Sciatic nerve (tissue), 2 donors: Measurements from ENCODE around the gene NOP10. TPM values are rescaled to one million over a fixed set of nuclear protein-coding genes. Genes with fewer than 3 reads are reported as not detected.
"Not testable (repeated sequence)": the region's sequence is repeated elsewhere in the genome, so short reads cannot be mapped to it uniquely, and the experiment has no call there.

Source experiments
- ATAC-seq: fragments of 200-7000 bp; cut with Tn5 transposase; one replicate; pipeline ENCODE4 v1.9.1; 2020; ENCODE audit warnings: mild to moderate bottlenecking, moderate library complexity
- DNase-seq: peaks from one replicate; pipeline ENCODE4 v3.0.0-alpha.2; 2020; ENCODE audit warnings: low spot score
- intact Hi-C: fragments of 100-400 bp; cut with DNase I; formaldehyde crosslinking; loops from one replicate; pipeline ENCODE4 v1.14.2; 2022
- total RNA-seq: library from RNA; stranded (reverse); fragmentation: NEBNext Ultra II Directional; extraction: Animal tissue kit (Norgen Biotek cat#: 25700); gene quantifications from one replicate; pipeline ENCODE4 v1.2.1, GENCODE V29; 2021
- donor health status: DM: no; HTN: no; CAD: no.
- donor health status: DM: no; HTN: no; CAD: no.

The NOP10 gene
- total RNA-seq, 1 donor from 2014 or later: 90.2 TPM

- intact Hi-C loops: no loop called here
Measured at GRCh38 chr15:34361278-34361677, 18.3 kb upstream of the NOP10 start.

GRCh38 chr15:34360298-34360697 is 17.4 kb upstream of the NOP10 start:
- no peak for ATAC-seq
- intact Hi-C loops: no loop called here
- DNase-seq: no peak

More at GRCh38 chr15:34361278-34361677, 18.3 kb upstream of the NOP10 start:
- DNase-seq (no peak), ATAC-seq (no peak)

- DNase-seq (no peak), ATAC-seq (no peak)
Measured at GRCh38 chr15:34359416-34359815, 16.5 kb upstream of the NOP10 start.

GRCh38 chr15:34358948-34359347 is 16.0 kb upstream of the NOP10 start:
- DNase-seq (no peak), ATAC-seq (no peak)

More at GRCh38 chr15:34359416-34359815, 16.5 kb upstream of the NOP10 start:
- intact Hi-C loops: no loop called here

GRCh38 chr15:34358367-34358766 is 15.4 kb upstream of the NOP10 start:
- ATAC-seq (no peak), DNase-seq (no peak)
- intact Hi-C loops: no loop called here

More at GRCh38 chr15:34358948-34359347, 16.0 kb upstream of the NOP10 start:
- intact Hi-C loops: no loop called here

- intact Hi-C loops: no loop called here
Measured at GRCh38 chr15:34357653-34358052, 14.7 kb upstream of the NOP10 start.

GRCh38 chr15:34355241-34355640 is 12.3 kb upstream of the NOP10 start:
- intact Hi-C loops: no loop called here
- DNase-seq: no peak
- no peak for ATAC-seq

More at GRCh38 chr15:34357653-34358052, 14.7 kb upstream of the NOP10 start:
- ATAC-seq (no peak), DNase-seq (no peak)

GRCh38 chr15:34354286-34354685 is 11.3 kb upstream of the NOP10 start:
- intact Hi-C loops: no loop called here
- DNase-seq: no peak
- ATAC-seq: no peak

- DNase-seq (no peak), ATAC-seq (no peak)
- intact Hi-C loops: no loop called here
Measured at GRCh38 chr15:34353627-34354026, 10.7 kb upstream of the NOP10 start.

- intact Hi-C loops, ATAC-seq, DNase-seq: not testable (repeated sequence)
Measured at GRCh38 chr15:34352996-34353395, 10.1 kb upstream of the NOP10 start.

GRCh38 chr15:34349769-34350168 is 6.8 kb upstream of the NOP10 start:
- DNase-seq: no peak
- no peak for ATAC-seq
- intact Hi-C loops: no loop called here

GRCh38 chr15:34348735-34349300 is 5.9 kb upstream of the NOP10 start:
- ATAC-seq: no peak
- intact Hi-C loops: no loop called here
- DNase-seq: no peak

GRCh38 chr15:34347951-34348638 is 5.2 kb upstream of the NOP10 start:
- intact Hi-C loops: no loop called here
- no peak for ATAC-seq
- DNase-seq: no peak

GRCh38 chr15:34342213-34342736 is 661 bp downstream of the NOP10 start:
- ATAC-seq: peak; percentile 1
- intact Hi-C loops, DNase-seq: not testable (repeated sequence)

GRCh38 chr15:34341381-34342212 is 1.3 kb downstream of the NOP10 start:
- intact Hi-C loops: no loop called here
- ATAC-seq (no peak), DNase-seq (no peak)

- intact Hi-C loops: no loop called here
- DNase-seq: no peak
- ATAC-seq: no peak
Measured at GRCh38 chr15:34339946-34340345, 3.0 kb downstream of the NOP10 start.

GRCh38 chr15:34338347-34338746 is 4.6 kb downstream of the NOP10 start:
- ATAC-seq (no peak), DNase-seq (no peak)
- intact Hi-C loops: no loop called here

- intact Hi-C loops: no loop called here
- DNase-seq: peak; percentile 93
- ATAC-seq: peak; percentile 97
Measured at GRCh38 chr15:34337557-34338306, 5.2 kb downstream of the NOP10 start, which contains the start of gene SLC12A6. Gene SLC12A6 (minus strand): TSS chr15:34337781. CDS start chr15:34336680, 1,101 bp downstream.
